Loucy (cell line): ENCODE measurements around the gene OSM.
A peak's percentile ranks its signal among the peaks of the same experiment; 100 is the strongest.

Source experiments
- H2AFZ ChIP-seq: fragments of 200-600 bp; sonication (generic); 2 replicates; pipeline ENCODE4 v1.6.0; 2016; ENCODE audit warnings: antibody characterized with exemption, mild to moderate bottlenecking, low read length, moderate library complexity
- H3F3A ChIP-seq: fragments of 200-600 bp; 2 replicates; pipeline ENCODE4 v1.6.0; 2016; ENCODE audit warnings: antibody characterized with exemption, low read depth, mild to moderate bottlenecking
- H3K27me3 ChIP-seq: fragments of 200-600 bp; sonication (generic); 2 replicates; pipeline ENCODE4 v1.6.1; 2014; ENCODE audit warnings: low read length, mild to moderate bottlenecking; ENCODE audit not compliant: insufficient read depth, poor library complexity, severe bottlenecking
- H3K36me3 ChIP-seq: fragments of 200-600 bp; sonication (generic); 2 replicates; pipeline ENCODE4 v1.6.1; 2016; ENCODE audit warnings: low read length; ENCODE audit not compliant: insufficient read depth
- H3K4me1 ChIP-seq: fragments of 200-600 bp; sonication (generic); 2 replicates; pipeline ENCODE4 v1.5.1; 2014; ENCODE audit warnings: low read length, mild to moderate bottlenecking; ENCODE audit not compliant: insufficient read depth, poor library complexity, severe bottlenecking
- H3K4me2 ChIP-seq: fragments of 200-600 bp; sonication (generic); 2 replicates; pipeline ENCODE4 v1.6.0; 2014; ENCODE audit warnings: antibody characterized with exemption, low read length, low read depth, mild to moderate bottlenecking; ENCODE audit not compliant: poor library complexity, severe bottlenecking
- H3K4me3 ChIP-seq: fragments of 200-600 bp; sonication (generic); 2 replicates; pipeline ENCODE4 v1.5.1; 2014; ENCODE audit warnings: low read length, mild to moderate bottlenecking, mixed read lengths; ENCODE audit not compliant: poor library complexity, severe bottlenecking
- H3K79me2 ChIP-seq: fragments of 200-600 bp; sonication (generic); 2 replicates; pipeline ENCODE4 v1.6.1; 2014; ENCODE audit warnings: low read length; ENCODE audit not compliant: insufficient read depth
- H3K9ac ChIP-seq: fragments of 200-600 bp; sonication (generic); 2 replicates; pipeline ENCODE4 v1.6.0; 2014; ENCODE audit warnings: mild to moderate bottlenecking, low read depth, low read length, moderate library complexity; ENCODE audit not compliant: poor library complexity, severe bottlenecking
- H3K9me2 ChIP-seq: fragments of 200-600 bp; sonication (generic); replicated peaks from 2 replicates; pipeline ENCODE4 v1.6.1; 2016; ENCODE audit warnings: low read depth, low read length, mixed read lengths
- H3K9me3 ChIP-seq: fragments of 200-600 bp; sonication (generic); 2 replicates; pipeline ENCODE4 v1.6.1; 2014; ENCODE audit warnings: mild to moderate bottlenecking, antibody characterized with exemption, low read length, low read depth; ENCODE audit not compliant: insufficient read depth
- H4K20me1 ChIP-seq: fragments of 200-600 bp; sonication (generic); 2 replicates; pipeline ENCODE4 v1.6.0; 2014; ENCODE audit warnings: antibody characterized with exemption, low read length, mild to moderate bottlenecking; ENCODE audit not compliant: insufficient read depth, poor library complexity, severe bottlenecking
- CTCF ChIP-seq: fragments of 200-600 bp; sonication (generic); conservative IDR thresholded peaks from 2 replicates; pipeline ENCODE4 v1.5.1; 2014; ENCODE audit warnings: mild to moderate bottlenecking, antibody characterized with exemption, low read length
- EZH2phosphoT487 ChIP-seq: fragments of 200-600 bp; IDR thresholded peaks from 2 replicates; pipeline ENCODE4 v1.6.1; 2018; ENCODE audit warnings: antibody characterized with exemption, mild to moderate bottlenecking, moderate library complexity, borderline replicate concordance

The OSM gene

DNA sequence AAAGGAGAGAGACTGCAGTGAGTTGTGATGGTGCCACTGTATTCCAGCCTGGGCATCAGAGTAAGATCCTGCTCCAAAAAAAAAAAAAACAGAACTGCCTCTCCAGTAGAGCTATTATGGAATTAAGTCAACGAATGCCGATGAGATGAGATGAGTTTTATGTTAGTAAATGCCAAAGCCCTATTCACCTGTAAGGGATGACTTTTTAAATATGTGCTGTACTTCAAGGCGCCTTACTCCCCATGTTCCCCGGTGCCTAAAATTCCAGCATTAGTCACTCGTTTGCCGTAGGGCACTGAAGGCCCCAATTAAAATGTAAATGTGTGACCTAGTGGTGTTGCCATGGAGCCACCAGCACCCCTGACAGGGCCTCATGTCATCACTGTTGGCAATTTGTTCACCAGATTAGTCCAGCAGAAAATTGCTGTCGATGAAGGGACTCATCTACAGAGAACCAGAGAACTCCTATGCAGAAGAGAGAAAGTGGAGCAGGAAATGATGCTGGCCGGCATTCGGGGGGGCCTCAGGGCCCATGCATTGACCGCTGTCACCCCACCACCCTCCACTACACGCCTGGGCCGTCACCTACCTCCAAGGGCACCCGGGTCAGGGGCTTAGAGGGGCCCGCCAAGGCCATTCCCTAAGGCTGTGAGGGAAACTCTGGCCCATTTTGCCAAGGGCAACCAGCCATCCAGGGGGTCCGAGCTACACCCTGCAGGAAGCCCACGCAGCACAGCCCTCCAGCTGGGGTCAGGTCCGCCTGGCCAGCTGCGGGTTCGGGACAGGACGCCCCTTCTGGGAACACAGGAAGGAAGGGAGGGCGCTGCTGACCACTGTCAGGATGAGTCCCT lies 37.9 kb downstream of the OSM start:
- H3K79me2 ChIP-seq: no peaks in the 10 kb centered on the region
- H4K20me1 ChIP-seq: no peaks in the 10 kb centered on the region
- peaks cover 15% of the 10 kb centered on the region for H3K4me1 ChIP-seq
- no peaks in the 10 kb centered on the region for H3K36me3 ChIP-seq
- H2AFZ ChIP-seq: no peak overlapping the region
- H3K9me3 ChIP-seq: no peaks in the 10 kb centered on the region
- no peaks in the 10 kb centered on the region for H3F3A ChIP-seq
- H3K9me2 ChIP-seq: no peaks in the 10 kb centered on the region
- TF ChIP-seq EZH2phosphoT487 (no peak), CTCF (no peak)
- H3K4me3 ChIP-seq: no peak overlapping the region
- H3K9ac ChIP-seq: no peak overlapping the region
- no peak overlapping the region for H3K4me2 ChIP-seq
- H3K27me3 ChIP-seq: no peaks in the 10 kb centered on the region

DNA sequence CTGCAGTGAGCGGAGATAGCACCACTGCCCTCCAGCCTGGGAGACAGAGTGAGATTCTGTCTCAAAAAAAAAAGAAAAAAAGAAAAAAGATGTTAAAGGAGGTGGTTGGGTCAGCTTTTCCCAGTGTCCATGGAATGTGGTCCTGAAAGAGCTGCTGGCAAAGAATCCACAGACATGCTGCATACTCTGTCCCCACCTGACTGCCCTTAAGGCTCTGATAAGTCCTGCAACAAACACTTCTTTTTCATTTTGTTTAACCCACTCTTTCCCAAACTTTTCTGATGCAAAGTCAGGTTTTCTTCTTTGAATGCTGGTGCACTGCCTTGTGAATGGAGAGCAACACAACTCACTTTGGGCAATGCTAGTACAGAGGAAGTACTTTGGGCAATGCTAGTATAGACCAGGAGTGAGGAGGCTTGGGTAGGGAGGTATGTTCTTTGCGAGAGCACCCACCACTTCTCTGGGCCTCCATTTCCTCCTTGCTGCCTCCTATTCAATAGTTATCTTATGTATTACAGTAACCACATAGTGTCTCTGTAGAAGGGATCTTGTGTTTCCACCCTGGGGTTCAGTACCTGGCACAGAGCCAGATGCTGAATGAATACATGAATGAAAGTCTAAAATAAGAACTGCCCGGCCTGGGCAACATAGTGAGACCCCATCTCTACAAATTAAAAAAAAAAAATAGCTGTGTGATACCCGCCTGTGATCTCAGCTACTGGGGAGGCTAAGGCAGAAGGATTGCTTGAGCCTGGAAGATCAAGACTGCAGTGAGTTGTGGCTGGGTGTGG lies 39.0 kb downstream of the OSM start:
- Histone ChIP-seq H3K79me2 (no peaks in the 10 kb centered on the region), H3K9me3 (no peaks in the 10 kb centered on the region), H3K4me2 (no peak overlapping the region), H3K4me1 (peaks cover 15% of the 10 kb centered on the region), H3K9me2 (no peaks in the 10 kb centered on the region), H4K20me1 (no peaks in the 10 kb centered on the region), H3K9ac (no peak overlapping the region), H3K36me3 (no peaks in the 10 kb centered on the region), H3F3A (no peaks in the 10 kb centered on the region), H3K27me3 (no peaks in the 10 kb centered on the region), H2AFZ (no peak overlapping the region), H3K4me3 (no peak overlapping the region)
- TF ChIP-seq CTCF (no peak), EZH2phosphoT487 (no peak)

GRCh38 chr22:30226192-30226832 lies 40.3 kb downstream of the OSM start:
- H3K4me2 ChIP-seq: peak overlapping the region; percentile 12
- H3K9me3 ChIP-seq: no peaks in the 10 kb centered on the region
- no peak overlapping the region for H3K9ac ChIP-seq
- no peaks in the 10 kb centered on the region for H4K20me1 ChIP-seq
- no peaks in the 10 kb centered on the region for H3K27me3 ChIP-seq
- H3K4me3 ChIP-seq: no peak overlapping the region
- H3F3A ChIP-seq: no peaks in the 10 kb centered on the region
- H3K9me2 ChIP-seq: no peaks in the 10 kb centered on the region
- TF ChIP-seq EZH2phosphoT487 (no peak), CTCF (no peak)
- H2AFZ ChIP-seq: no peak overlapping the region
- no peaks in the 10 kb centered on the region for H3K36me3 ChIP-seq
- H3K79me2 ChIP-seq: no peaks in the 10 kb centered on the region
- peaks cover 26% of the 10 kb centered on the region for H3K4me1 ChIP-seq
